Measurements from ENCODE around the gene ZNF701.
"Not testable (repeated sequence)": the region's sequence is repeated elsewhere in the genome, so short reads cannot be mapped to it uniquely, and the experiment has no call there.

Gene ZNF701

DNA sequence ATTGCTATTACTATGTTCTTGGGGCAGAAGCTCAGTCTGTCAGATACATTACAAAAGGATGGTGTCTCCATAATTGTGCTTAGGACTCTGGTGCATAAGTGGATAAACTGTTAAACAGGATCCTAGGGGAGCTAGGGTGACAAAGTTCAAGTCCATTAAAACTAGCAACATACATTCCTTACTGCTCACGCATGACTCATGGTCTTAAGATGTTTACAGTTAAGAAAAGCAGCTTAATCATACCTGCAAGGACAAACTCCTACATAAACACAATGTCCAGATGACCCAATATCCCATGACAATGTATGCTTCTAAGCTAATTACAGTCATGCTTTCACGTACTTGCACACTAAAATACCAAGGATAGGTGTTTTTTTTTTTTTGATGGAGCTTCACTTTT is 3.5 kb upstream of the ZNF701 start:
- no peak for DNase-seq

- no peak for DNase-seq
Measured at GRCh38 chr19:52567921-52568320, 2.2 kb upstream of the ZNF701 start.

DNA sequence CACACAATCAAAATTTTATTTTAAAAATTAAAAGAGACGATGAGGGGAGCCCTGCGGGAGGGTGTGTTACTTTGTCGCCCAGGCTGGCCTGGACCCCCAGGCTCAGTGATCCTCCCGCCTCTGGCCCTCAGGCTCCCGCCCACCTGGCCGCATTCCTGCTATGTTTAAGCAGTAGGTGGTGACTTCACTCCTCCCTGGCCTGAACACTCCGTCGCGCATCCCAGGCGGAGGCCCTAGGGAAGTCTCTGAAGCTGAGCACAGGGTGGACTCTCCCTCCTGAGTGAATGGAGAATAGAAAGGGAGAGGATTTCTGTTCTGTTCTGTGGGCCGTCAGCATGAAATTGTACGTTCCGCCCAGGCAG is 468 bp upstream of the ZNF701 start:
- DNase-seq = not testable (repeated sequence)

DNA sequence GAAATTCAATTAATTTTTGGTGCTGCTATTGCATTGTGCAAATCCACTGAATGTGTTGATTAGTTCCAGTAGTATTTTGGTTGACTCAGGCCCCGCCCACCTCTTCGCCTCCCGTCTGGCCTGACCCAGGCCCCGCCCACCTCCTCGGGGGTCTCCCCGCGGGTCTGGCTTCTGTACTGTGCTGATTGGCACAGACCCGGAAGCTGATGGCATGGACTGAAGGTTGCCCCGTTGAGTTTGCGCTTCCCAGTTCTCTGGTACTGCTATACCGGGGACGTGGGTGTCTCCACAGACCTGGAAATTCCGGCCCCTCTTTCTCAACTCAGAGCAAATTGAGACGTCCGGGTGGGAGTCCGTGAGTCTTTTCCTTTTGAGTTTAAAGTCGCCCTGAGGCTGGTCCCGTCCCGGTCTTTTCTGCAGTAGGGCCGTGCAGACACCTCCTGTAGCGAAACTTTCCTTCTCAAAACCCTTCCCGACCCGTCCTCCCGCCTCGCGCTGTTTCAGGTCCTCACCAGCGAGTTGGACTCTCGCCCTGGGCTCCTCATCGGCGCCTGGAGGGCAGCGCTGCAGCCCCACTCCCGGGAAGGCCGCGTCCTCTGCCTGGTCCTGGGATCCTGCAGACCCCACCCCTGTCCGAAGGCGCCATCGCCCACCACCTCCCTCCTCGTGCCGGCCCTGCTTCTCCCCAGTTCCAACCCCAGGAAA is 14.8 kb downstream of the ZNF701 start:
- no peak for DNase-seq

DNA sequence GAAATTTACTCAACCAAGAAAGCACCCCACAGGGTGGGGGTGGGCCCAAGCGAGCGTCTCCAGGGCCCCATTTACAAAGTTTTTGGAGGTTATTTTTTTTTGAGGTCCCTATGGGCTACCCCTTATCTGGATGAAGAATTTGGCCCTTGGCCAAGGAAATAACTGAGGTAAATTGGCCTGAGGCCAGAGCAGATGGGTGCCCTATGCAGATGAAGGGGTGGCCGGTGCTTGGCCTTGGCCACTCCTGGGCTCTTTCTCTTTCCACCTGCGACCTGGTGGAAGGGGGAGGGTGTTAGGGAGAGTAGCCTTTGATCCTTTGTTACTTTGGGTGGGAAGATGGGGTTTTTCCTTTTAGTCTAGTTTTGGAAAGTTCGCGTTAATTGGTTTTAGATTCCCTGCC is 15.5 kb downstream of the ZNF701 start:
- no peak for DNase-seq

DNA sequence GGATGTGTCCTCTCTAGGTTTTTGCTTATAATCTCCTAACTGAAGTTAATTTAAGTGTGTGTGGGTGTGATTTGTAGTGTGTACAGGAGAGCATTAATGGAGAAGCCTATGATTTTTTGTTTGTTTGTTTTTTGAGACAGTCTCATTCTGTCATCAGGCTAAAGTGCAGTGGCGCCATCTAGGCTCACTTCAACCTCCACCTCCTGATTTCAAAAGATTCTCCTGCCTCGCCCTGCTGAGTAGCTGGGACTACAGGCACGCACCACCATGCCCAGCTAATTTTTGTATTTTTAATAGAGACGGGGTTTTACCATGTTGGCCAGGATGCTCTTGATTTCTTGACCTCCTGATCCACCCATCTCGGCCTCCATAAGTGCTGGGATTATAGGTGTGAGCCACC is 20.6 kb downstream of the ZNF701 start:
- no peak for DNase-seq

DNA sequence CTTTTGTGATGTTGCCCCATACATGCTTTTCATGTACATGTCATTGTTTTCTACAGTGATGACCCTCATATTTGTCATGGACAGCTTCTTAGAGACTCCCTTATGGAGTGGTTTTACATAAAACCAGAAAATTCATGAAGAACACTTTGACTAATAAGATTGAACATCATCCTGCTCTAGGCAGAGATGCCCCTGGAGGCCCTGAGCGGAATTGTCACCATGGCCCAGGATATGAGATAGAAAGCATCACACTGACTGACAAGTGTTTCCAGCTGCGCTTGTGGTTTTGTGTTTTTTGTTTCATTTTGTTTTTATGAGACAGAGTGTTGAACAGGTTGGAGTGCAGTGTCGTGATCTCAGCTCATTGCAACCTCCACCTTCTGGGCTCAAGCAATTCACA is 22.2 kb downstream of the ZNF701 start:
- no peak for DNase-seq

DNA sequence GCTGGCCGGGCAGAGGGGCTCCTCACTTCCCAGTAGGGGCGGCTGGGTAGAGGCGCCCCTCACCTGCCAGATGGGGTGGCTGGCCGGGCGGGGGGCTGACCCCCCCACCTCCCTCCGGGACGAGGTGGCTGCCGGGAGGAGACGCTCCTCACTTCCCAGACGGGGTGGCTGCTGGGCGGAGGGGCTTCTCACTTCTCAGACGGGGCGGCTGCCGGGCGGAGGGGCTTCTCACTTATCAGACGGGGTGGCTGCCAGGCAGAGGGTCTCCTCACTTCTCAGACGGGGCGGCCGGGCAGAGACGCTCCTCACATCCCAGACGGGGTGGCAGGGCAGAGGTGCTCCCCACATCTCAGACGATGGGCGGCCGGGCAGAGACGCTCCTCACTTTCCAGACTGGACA is 23.4 kb downstream of the ZNF701 start:
- not testable (repeated sequence) for DNase-seq

DNA sequence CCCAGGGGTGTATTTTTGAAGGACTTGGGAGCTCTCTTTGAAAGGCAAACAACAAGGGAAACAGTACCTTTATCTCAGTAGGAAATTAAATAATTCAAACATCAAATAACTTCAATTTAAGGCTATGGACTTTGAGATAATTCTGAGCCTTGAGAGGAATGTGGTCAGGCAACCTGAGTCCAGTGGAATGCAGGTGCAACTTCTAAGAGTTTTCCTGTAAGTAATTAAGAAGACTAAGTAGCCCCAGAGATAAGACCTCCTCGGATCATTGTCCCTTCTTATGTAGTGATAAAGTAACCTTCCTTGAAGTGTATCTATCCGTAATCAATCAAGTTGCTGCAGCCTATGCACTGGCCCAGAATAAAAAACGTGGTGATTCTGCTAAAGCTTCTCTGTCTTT is 29.2 kb downstream of the ZNF701 start:
- no peak for DNase-seq

GRCh38 chr19:52600639-52601024 is 30.5 kb downstream of the ZNF701 start:
- DNase-seq = no peak

DNA sequence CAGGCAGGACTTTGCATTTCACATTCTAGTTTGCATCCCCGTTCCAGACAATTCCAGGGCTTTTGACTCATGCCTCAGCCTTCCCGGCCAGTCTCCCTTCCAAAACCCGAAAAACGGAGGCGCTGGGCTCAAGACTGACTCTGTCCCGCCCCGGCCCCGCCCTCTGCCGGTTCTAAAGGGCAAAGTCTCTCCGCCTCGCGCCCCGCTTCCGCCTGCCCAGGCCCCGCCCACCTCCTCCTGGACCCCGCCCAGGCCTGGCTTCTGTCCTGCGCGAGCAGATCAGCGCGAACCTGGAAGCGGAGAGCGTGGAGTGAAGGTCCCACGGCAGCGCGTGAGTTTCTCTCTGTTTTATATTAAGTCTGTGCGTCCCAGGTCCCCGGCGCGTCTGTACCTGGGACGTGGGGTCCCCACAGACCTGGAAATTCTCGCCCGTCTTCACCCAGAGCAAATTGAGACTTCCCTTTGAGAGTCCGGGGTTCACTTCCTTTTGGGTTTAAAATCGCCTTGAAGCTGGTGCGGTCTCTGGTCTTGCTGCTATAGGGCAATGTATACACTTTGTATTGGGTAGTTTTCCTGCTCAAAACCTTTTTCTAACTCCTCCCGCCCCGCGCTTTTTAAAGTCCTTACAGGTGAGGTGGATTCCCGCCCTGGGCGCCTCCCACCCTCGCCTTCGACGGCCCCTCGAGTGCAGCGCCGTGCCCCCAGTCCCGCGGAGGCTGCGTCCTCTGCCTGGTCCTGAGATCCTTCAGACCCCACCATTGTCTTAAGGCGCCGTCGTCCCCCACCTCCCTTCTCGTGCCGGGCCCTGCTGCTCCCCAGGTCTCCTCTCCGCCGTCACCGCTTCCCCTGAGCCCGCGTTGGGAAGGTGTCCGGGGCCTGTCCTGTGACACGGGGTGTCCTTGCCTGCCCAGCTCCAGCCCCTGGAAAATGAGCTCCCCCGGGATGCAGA is 31.2 kb downstream of the ZNF701 start:
- DNase-seq = peak; percentile 86

GRCh38 chr19:52601974-52602366 is 31.9 kb downstream of the ZNF701 start:
- DNase-seq = not testable (repeated sequence)

DNA sequence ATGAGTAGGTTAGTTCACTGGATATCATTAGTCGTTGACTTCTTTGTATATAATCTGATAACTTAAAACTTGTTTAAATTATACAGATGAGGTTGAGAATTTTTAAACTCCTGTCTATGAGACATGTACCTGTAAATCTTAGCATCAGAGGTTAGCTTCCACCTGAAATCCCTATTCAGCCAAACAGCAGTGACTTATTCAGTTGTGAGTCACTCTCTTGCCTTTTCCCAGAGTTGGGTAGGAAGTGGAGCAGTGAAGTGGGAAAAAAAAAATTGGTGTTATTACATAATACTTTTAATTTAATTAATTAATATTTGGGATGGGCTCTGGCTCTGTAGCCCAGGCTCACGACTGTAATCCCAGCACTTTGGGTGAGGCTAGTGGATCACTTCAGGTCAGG is 32.9 kb downstream of the ZNF701 start:
- DNase-seq = no peak

GRCh38 chr19:52603558-52604207 is 33.6 kb downstream of the ZNF701 start:
- DNase-seq = no peak

- DNase-seq = no peak
Measured at GRCh38 chr19:52613299-52613906, 43.3 kb downstream of the ZNF701 start.

GRCh38 chr19:52621376-52621775 is 51.3 kb downstream of the ZNF701 start:
- no peak for DNase-seq

GRCh38 chr19:52622261-52622660 is 52.2 kb downstream of the ZNF701 start:
- DNase-seq = no peak

GRCh38 chr19:52626915-52627314 is 56.8 kb downstream of the ZNF701 start:
- no peak for DNase-seq

GRCh38 chr19:52627441-52627840 is 57.4 kb downstream of the ZNF701 start:
- DNase-seq = not testable (repeated sequence)

DNA sequence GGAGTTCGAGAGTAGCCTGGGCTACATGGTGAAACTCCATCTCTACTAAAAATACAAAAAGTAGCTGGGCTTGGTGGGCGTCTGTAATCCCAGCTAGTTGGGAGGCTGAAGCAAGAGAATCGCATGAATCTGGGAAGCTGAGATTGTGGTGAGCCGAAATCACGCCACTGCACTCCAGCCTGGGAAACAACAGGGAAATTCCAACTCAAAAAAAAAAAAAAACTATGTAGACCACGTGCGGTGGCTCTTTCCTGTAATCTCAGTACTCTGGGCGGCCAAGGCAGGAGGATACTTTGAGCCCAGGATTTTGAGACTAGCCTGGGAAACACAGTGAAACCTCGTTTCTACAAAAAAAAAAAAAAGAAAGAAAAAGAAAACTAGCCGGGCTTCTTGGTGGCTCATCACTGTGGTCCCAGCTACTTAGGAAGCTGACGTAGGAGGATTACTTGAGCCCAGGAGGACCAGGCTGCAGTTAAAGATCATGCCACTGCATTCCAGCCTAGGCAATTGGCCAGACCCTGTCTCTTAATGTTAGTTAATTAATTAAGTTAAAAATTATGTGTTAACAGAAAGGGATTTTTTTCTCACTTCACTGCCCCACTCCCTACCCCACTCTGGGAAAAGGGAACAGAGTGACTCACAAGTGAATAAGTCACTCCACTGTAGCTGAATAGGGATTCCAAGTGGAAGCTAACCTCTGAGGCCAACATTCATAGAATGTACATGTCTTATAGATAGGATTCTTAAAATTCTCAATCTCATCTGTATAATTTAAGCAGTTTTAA is 65.9 kb downstream of the ZNF701 start:
- no peak for DNase-seq
